Left ventricle myocardium inferior (tissue), 1 donor: ENCODE results near the gene AP2B1. TPM values are rescaled to one million over a fixed set of nuclear protein-coding genes. Genes with fewer than 3 reads are reported as not detected.

Experiments
- DNase-seq: peaks from one replicate; pipeline ENCODE4 v3.0.0-alpha.2; 2020
- H3K27ac ChIP-seq: fragments of 200-600 bp; replicated peaks from 2 replicates; pipeline ENCODE4 v1.8.0; 2021
- H3K27me3 ChIP-seq: fragments of 200-600 bp; 2 replicates; pipeline ENCODE4 v1.8.0; 2021; ENCODE audit warnings: low read depth
- H3K36me3 ChIP-seq: fragments of 200-600 bp; 2 replicates; pipeline ENCODE4 v1.8.0; 2021
- H3K4me1 ChIP-seq: fragments of 200-600 bp; 2 replicates; pipeline ENCODE4 v1.8.0; 2021
- H3K4me3 ChIP-seq: fragments of 200-600 bp; 2 replicates; pipeline ENCODE4 v1.8.0; 2021; ENCODE audit warnings: mild to moderate bottlenecking, moderate library complexity
- H3K9me3 ChIP-seq: fragments of 200-600 bp; replicated peaks from 2 replicates; pipeline ENCODE4 v1.8.0; 2021
- CTCF ChIP-seq: fragments of 200-600 bp; IDR thresholded peaks from 2 replicates; pipeline ENCODE4 v1.8.0; 2021; ENCODE audit warnings: antibody characterized with exemption, mild to moderate bottlenecking, borderline replicate concordance
- intact Hi-C: fragments of 100-400 bp; cut with micrococcal nuclease; formaldehyde crosslinking; loops from one replicate; pipeline ENCODE4 v1.11.0; 2022
- total RNA-seq: library from RNA; stranded (reverse); fragmentation: NEBNext Ultra II Directional; extraction: Animal tissue kit (Norgen Biotek cat#: 25700); gene quantifications from one replicate; pipeline ENCODE4 v1.2.1, GENCODE V29; 2021
- donor health status: DM: no; HTN: yes; CAD: no; lungs with severe emphysema.

The AP2B1 gene
- total RNA-seq, 1 donor from 2014 or later, result 113 TPM

GRCh38 chr17:35666967-35667532, 79.9 kb downstream of the AP2B1 start:
- Histone ChIP-seq H3K4me1 (peaks cover 15% of the 10 kb centered on the region), H3K36me3 (peaks cover 49% of the 10 kb centered on the region), H3K27ac (no peak overlapping the region), H3K9me3 (no peaks in the 10 kb centered on the region), H3K27me3 (no peaks in the 10 kb centered on the region), H3K4me3 (no peak overlapping the region)
- no peak for TF ChIP-seq CTCF
- DNase-seq, result no peak
- intact Hi-C loops, result no loop called here

GRCh38 chr17:35668802-35669201, 81.7 kb downstream of the AP2B1 start:
- intact Hi-C loops, result no loop called here
- no peak for TF ChIP-seq CTCF
- no peak for DNase-seq

GRCh38 chr17:35674552-35674951, 87.4 kb downstream of the AP2B1 start:
- peaks cover 51% of the 10 kb centered on the region for H3K36me3 ChIP-seq

More at GRCh38 chr17:35668802-35669201, 81.7 kb downstream of the AP2B1 start:
- H3K27me3 ChIP-seq, result no peaks in the 10 kb centered on the region
- H3K27ac ChIP-seq, result no peak overlapping the region
- H3K9me3 ChIP-seq, result no peaks in the 10 kb centered on the region
- H3K4me3 ChIP-seq, result no peak overlapping the region
- H3K4me1 ChIP-seq, result peaks cover 15% of the 10 kb centered on the region
- H3K36me3 ChIP-seq, result peaks cover 55% of the 10 kb centered on the region

GRCh38 chr17:35676441-35676840, 89.3 kb downstream of the AP2B1 start:
- H3K4me3 ChIP-seq, result no peak overlapping the region
- no peaks in the 10 kb centered on the region for H3K27me3 ChIP-seq
- H3K9me3 ChIP-seq, result no peaks in the 10 kb centered on the region
- intact Hi-C loops, result no loop called here
- TF ChIP-seq CTCF, result no peak
- H3K27ac ChIP-seq, result no peak overlapping the region
- peaks cover 57% of the 10 kb centered on the region for H3K36me3 ChIP-seq
- DNase-seq, result no peak
- peaks cover 5% of the 10 kb centered on the region for H3K4me1 ChIP-seq

More at GRCh38 chr17:35674552-35674951, 87.4 kb downstream of the AP2B1 start:
- DNase-seq, result no peak
- Histone ChIP-seq H3K4me1 (peaks cover 15% of the 10 kb centered on the region), H3K4me3 (no peak overlapping the region), H3K27ac (no peak overlapping the region), H3K9me3 (no peaks in the 10 kb centered on the region), H3K27me3 (no peaks in the 10 kb centered on the region)
- intact Hi-C loops, result no loop called here
- TF ChIP-seq CTCF, result no peak

GRCh38 chr17:35679007-35679682, 92.0 kb downstream of the AP2B1 start:
- Histone ChIP-seq H3K27me3 (no peaks in the 10 kb centered on the region), H3K36me3 (peaks cover 54% of the 10 kb centered on the region)
- intact Hi-C loops, result no loop called here

More at GRCh38 chr17:35679007-35679682, 92.0 kb downstream of the AP2B1 start:
- Histone ChIP-seq H3K9me3 (no peaks in the 10 kb centered on the region), H3K4me1 (no peaks in the 10 kb centered on the region), H3K27ac (no peak overlapping the region), H3K4me3 (no peak overlapping the region)
- DNase-seq, result no peak
- TF ChIP-seq CTCF, result no peak
